ENCODE measurements around the gene TLN1.
A peak's percentile ranks its signal among the peaks of the same experiment; 100 is the strongest.

TLN1 gene

GRCh38 chr9:35656348-35656747 lies 75.6 kb downstream of the TLN1 start:
- peak overlapping the region; percentile 99 for H3K27ac ChIP-seq
- no peak overlapping the region for H3K4me3 ChIP-seq

GRCh38 chr9:35653611-35654010 lies 78.4 kb downstream of the TLN1 start:
- Histone ChIP-seq H3K4me3 (no peak overlapping the region), H3K27ac (no peak overlapping the region)
- TF ChIP-seq CTCF (IDR thresholded peaks at IDR 0.05) = no peak
- DNase-seq (ENCODE audit: low spot score) = no peak

More at GRCh38 chr9:35656348-35656747, 75.6 kb downstream of the TLN1 start:
- TF ChIP-seq CTCF (IDR thresholded peaks at IDR 0.05) = no peak
- DNase-seq (ENCODE audit: low spot score) = no peak

GRCh38 chr9:35652829-35653209 lies 79.2 kb downstream of the TLN1 start:
- H3K4me3 ChIP-seq = no peak overlapping the region
- no peak for TF ChIP-seq CTCF (IDR thresholded peaks at IDR 0.05)
- H3K27ac ChIP-seq = no peak overlapping the region
- DNase-seq (ENCODE audit: low spot score) = no peak

GRCh38 chr9:35651956-35652828 lies 79.8 kb downstream of the TLN1 start:
- H3K4me3 ChIP-seq = no peak overlapping the region
- no peak for TF ChIP-seq CTCF (IDR thresholded peaks at IDR 0.05)
- no peak for DNase-seq (ENCODE audit: low spot score)
- no peak overlapping the region for H3K27ac ChIP-seq

- Histone ChIP-seq H3K27ac (peak within 1 kb of the TSS; percentile 5 to 77), H3K4me3 (peak within 1 kb of the TSS; percentile 42)
- TF ChIP-seq CTCF (IDR thresholded peaks at IDR 0.05) = no peak
- DNase-seq (ENCODE audit: low spot score) = no peak
These were observed 81.4 kb downstream of the TLN1 start, which contains the start of gene SIT1 for GRCh38 chr9:35650341-35651158. SIT1 (minus strand) TSS chr9:35650931; CDS start chr9:35650853, 78 bp downstream.

GRCh38 chr9:35649431-35650340 lies 82.3 kb downstream of the TLN1 start:
- DNase-seq (ENCODE audit: low spot score) = no peak
- peak overlapping the region; percentile 5 to 77 for H3K27ac ChIP-seq
- H3K4me3 ChIP-seq = peak overlapping the region; percentile 42
- TF ChIP-seq CTCF (IDR thresholded peaks at IDR 0.05) = no peak

All from coronary artery (tissue), 2 donors.